GM18907 (cell line): ENCODE data around the gene GPR50.

Source experiments
- ATAC-seq: cut with Tn5 transposase; IDR thresholded peaks from one replicate; pipeline ENCODE4 v1.9.1; 2021; ENCODE audit warnings: mild to moderate bottlenecking, moderate library complexity; ENCODE audit not compliant: unreplicated experiment

The GPR50 gene

GRCh38 chrX:151226941-151227340 is 50.6 kb downstream of the GPR50 start:
- no peak for ATAC-seq

- no peak for ATAC-seq
Measured at GRCh38 chrX:151227627-151228026, 51.2 kb downstream of the GPR50 start.

- ATAC-seq, result no peak
Measured at GRCh38 chrX:151228935-151229334, 52.6 kb downstream of the GPR50 start.
